Fibroblast of pulmonary artery (primary cell): ENCODE data around the gene NDUFAF3.

Experiments used
- DNase-seq: peaks from one replicate; pipeline ENCODE4 v3.0.0-alpha.2; 2010; ENCODE audit warnings: low read depth
- H3K4me3 ChIP-seq: replicated peaks from 2 replicates; pipeline ENCODE4 v1.5.1; 2011; ENCODE audit warnings: low read depth, mild to moderate bottlenecking, control low read depth, low read length, moderate library complexity
- TF ChIP-seq, protein P1 (sequence below): IDR thresholded peaks from 2 replicates; pipeline ENCODE4 v1.5.1; 2011; ENCODE audit warnings: mild to moderate bottlenecking, control low read depth, low read length, inconsistent platforms; ENCODE audit errors: missing control alignments

The NDUFAF3 gene

GRCh38 chr3:48991851-48992545, 29.9 kb upstream of the NDUFAF3 start:
- H3K4me3 ChIP-seq: peak overlapping the region; percentile 69
- TF ChIP-seq, protein P1, sequence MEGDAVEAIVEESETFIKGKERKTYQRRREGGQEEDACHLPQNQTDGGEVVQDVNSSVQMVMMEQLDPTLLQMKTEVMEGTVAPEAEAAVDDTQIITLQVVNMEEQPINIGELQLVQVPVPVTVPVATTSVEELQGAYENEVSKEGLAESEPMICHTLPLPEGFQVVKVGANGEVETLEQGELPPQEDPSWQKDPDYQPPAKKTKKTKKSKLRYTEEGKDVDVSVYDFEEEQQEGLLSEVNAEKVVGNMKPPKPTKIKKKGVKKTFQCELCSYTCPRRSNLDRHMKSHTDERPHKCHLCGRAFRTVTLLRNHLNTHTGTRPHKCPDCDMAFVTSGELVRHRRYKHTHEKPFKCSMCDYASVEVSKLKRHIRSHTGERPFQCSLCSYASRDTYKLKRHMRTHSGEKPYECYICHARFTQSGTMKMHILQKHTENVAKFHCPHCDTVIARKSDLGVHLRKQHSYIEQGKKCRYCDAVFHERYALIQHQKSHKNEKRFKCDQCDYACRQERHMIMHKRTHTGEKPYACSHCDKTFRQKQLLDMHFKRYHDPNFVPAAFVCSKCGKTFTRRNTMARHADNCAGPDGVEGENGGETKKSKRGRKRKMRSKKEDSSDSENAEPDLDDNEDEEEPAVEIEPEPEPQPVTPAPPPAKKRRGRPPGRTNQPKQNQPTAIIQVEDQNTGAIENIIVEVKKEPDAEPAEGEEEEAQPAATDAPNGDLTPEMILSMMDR: no peak
- DNase-seq: no peak

DNA sequence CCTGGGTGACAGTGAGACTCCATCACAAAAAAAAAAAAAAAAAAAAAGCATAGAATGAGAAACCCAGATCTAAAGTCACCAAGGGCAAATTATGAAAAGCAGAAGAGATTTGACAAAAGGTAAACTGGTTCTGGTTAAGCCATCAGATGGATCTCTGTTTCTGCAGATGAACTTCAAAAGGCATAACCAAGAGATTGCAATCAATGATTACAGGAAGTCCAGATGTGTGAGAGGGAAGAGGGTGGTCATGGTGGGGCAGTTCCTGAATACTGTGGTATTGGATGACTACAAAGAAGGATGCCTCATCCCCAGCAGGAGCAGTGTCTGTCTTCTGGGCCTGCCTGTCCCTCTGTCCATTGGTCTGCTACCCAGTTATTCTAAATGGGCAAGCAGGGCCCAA, 28.1 kb upstream of the NDUFAF3 start:
- DNase-seq: no peak
- TF ChIP-seq, protein P1: no peak
- no peak overlapping the region for H3K4me3 ChIP-seq

DNA sequence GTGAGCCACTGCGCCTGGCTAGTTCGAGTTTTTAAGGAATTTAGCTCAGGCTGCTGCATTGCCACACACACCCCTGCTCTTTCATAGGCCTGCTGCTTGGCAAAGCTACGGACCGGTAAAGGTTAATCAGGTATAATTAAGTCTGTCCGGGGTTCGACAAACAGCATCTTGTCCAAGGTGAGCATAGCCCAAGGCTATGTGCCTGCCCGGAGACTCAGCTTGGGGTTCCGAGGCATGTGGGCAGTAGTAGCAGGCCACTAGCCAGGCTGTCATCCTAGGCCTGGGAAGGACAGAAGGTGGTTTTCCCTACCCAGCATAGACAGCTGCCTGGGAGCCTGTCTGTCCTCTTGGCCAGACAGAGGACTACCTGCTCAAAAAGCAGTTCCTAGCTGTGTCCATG, 25.3 kb upstream of the NDUFAF3 start:
- H3K4me3 ChIP-seq: no peak overlapping the region
- TF ChIP-seq, protein P1: no peak
- DNase-seq: no peak

DNA sequence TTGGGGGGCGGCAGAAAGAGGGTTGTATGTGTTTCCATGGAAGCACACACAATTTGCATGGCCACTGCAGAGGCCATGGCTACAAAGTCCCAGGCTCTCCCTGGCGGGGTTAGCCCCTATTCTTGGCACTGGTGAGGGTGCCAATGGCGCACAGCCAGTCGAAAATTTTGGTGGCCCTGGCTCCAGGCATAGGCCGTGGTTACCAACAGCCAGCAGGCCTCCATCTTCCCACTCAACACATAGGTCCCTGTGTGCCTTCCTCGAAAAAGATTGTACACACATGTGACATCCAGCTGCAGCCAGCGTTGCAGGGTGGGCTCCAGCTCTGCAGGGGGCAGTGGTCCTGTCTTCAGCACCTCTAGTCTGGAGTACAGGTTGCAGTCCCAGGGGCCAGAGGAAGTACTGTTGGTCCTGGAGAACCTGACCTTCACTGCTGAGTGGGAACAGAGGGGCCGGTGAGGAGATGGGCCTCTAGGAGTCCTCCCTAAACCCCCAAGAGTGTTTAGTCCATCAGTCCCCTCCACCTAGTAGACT, 24.8 kb upstream of the NDUFAF3 start:
- DNase-seq: no peak
- no peak overlapping the region for H3K4me3 ChIP-seq
- TF ChIP-seq, protein P1: no peak

GRCh38 chr3:48997714-48998637, 23.9 kb upstream of the NDUFAF3 start:
- no peak overlapping the region for H3K4me3 ChIP-seq
- DNase-seq: no peak
- TF ChIP-seq, protein P1: no peak

GRCh38 chr3:48999085-48999858, 22.6 kb upstream of the NDUFAF3 start:
- no peak for DNase-seq
- TF ChIP-seq, protein P1: no peak

More at GRCh38 chr3:48999085-48999858, 22.6 kb upstream of the NDUFAF3 start:
- H3K4me3 ChIP-seq: no peak overlapping the region
